SKM-1 treated with dmso at 0.1 percent for 144 hours (cell line): ENCODE measurements around the gene RAD52.
A peak's percentile ranks its signal among the peaks of the same experiment; 100 is the strongest.

Experiments used
- DNase-seq: peaks from one replicate; lab custom pipeline; 2025; ENCODE audit not compliant: unreplicated experiment; lab: John Stamatoyannopoulos, UW

The RAD52 gene

GRCh38 chr12:949453-950191 is at the start of gene RAD52:
Gene RAD52 (minus strand): TSS chr12:949694. CDS start chr12:933058, 16,636 bp downstream.
- peak; percentile 90 for DNase-seq

GRCh38 chr12:998020-998874 is 48.8 kb upstream of the RAD52 start:
- no peak for DNase-seq

DNA sequence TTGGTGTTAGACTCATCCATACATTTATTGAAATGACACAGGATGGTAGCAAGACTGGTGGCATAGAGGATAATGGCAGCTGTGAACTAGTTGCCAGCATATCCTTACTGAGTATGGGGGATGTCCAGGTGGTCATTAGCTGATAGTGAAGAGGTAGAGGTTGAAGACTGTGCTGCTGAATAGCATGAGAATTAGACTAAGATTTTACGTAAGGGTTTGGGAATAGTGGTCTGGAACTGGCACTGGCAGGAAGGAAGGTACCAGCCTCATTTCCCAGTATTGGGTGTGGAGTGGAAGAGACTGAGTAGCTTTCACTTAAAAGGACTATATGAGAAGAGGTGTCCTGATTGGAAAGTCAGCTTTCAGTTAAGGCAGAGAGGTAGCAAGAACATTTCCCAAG is 48.0 kb upstream of the RAD52 start:
- no peak for DNase-seq

DNA sequence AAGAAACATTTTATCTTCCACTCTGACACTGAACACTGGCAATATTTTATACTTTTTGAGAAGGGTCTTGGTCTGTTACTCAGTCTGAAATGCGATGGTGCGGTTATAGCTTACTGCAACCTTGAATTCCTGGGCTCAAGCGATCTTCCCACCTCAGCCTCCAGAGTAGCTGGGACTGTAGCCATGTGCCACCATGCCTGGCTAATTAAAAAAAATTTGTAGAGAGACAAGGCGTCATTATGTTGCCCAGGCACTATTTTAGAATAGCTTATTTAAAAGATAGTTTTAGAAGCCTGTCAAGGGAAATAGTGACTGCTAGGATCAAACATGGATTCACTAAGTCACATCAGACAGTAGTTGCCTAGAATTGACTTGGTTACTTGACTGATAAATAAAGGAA is 47.4 kb upstream of the RAD52 start:
- DNase-seq: no peak

GRCh38 chr12:992647-993046 is 43.2 kb upstream of the RAD52 start:
- DNase-seq: no peak

GRCh38 chr12:991350-992333 is 42.1 kb upstream of the RAD52 start:
- peak; percentile 47 for DNase-seq

DNA sequence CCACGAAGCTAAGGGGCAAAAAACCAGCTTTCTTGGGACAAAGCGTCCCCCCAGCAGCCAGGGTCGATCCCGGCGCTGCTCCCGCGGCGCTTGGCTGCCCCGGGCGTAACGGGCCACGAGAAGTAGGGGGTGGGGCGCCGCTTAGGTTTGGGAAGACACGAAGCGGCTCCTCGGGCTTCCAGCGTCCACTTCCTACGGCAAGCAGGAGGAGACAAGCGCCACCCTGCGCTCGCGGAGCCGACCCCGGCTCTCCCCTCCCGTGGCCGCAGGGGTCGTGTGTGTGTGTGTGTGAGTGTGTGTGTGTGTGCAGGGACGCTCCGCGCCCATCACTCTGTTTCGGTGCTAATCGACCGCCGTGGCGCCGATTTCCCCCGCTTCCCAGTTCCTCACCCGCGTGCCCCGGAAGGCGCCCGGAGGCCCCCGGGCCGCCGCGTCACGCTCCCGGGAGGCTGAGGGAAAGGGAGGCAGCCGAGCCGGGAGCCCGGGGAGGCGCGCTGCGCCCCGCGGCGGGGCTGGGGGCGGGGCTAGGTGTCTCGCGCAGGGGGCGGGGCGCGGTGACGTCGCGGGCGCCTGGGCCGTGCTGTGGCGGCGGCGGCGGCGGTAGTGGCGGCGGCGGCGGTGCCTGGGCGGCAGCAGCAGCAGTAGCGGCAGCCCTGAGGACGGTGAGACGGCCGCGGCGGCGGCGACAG is 41.3 kb upstream of the RAD52 start, which contains the start of gene ERC1:
Gene ERC1, plus strand, starts transcription at position 563 of the 689 bp plus-strand sequence. CDS start 36,681 bp downstream, outside the sequence.
- peak; percentile 47 for DNase-seq

GRCh38 chr12:989751-990660 is 40.5 kb upstream of the RAD52 start:
- no peak for DNase-seq

GRCh38 chr12:989051-989450 is 39.6 kb upstream of the RAD52 start:
- no peak for DNase-seq

DNA sequence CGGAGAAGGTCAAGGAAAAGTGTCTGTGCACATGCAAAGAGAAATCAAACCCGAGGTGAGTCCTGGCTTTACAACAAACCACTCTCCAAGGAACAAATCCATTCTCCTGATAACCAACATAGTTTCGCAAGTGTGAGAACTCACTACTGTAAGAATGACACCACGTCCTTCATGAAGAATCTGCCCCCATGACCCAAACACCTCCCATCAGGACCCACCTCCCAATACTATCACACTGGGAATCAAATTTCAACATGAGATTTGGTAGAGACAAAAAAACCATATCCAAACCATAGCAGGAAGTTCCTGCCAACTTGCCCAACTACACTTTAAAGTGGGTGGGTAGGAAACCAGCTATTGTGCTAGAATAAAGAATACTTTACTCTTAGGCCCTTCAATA is 39.2 kb upstream of the RAD52 start:
- DNase-seq: no peak

DNA sequence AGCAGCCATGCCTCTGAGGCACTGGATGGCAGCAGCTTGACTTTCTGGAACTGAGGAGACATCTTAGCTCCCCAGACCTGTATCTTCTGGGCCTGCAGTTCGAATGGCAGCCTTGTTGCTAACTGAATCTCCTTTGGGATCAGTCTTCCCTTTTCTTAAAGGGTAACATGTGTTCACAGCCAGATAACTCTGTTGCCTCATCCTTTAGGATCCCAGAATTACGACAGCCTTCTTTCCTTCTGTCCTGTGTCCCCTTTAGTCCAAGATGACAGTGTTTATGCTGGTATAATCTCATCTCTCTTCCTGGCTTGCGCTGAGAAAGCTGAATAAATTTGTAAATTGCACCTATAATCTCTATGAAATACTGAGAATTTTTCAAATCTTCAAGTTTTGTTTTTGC is 32.5 kb upstream of the RAD52 start:
- no peak for DNase-seq

- no peak for DNase-seq
Measured at GRCh38 chr12:981176-981828, 31.8 kb upstream of the RAD52 start.

GRCh38 chr12:979349-979748 is 29.9 kb upstream of the RAD52 start:
- no peak for DNase-seq

DNA sequence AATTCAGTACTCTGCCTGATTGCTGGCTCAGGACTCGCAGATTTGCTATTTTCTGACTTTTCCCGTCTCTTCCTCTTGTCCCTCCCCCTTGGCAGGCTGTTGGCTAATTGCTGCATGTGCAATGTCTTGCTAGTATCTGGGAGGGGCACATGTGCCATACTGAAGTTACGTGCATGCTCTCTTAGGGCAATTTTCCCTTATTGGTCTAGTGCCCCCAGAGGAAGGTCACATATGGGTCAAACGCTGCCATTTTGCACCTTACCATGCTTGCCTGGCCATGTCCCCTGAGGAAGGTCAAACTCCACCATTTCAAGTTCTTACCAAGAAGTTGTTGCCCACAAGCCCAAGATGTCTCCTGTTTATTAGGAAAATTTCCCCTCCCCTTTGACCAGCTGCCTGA is 27.7 kb upstream of the RAD52 start:
- no peak for DNase-seq

DNA sequence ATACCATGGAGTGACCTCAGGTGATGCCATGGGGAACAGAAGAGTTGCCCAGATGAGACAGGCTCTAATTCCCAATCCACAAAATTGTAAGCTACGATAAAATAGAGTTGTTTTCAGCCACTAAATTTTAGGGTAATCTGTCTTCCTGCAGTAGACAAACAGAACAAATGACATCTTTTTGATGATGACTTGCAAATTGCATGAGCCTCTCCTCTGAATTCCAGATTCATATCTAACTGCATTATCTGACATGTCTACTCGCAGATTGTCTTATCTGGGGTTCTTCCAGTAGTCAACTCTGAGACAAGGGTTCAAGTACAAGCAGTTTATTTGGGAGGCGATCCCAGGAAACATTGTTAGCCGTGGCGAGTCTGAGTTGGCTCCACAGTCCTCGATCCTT is 27.1 kb upstream of the RAD52 start:
- DNase-seq: no peak

GRCh38 chr12:974271-974862 is 24.9 kb upstream of the RAD52 start:
- no peak for DNase-seq

- no peak for DNase-seq
Measured at GRCh38 chr12:971991-972390, 22.5 kb upstream of the RAD52 start.

DNA sequence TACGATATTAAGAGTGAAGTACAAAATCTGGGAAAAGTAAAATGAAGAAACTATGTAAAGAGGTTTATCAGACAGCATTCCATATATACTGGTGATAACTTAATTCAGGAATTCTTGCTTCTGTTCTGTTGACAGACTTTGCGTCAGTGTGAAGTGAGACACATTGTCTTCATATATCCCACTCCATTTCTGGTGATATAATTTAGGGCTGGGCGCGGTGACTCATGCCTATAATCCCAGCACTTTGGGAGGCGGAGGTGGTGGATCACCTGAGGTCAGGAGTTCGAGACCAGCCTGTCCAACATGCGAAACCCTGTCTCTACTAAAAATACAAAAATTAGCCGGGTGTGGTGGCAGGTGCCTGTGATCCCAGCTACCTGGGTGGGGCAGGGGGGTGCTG is 20.3 kb upstream of the RAD52 start:
- no peak for DNase-seq
